GM18868 (cell line): ENCODE measurements around the gene FAM20A.

Source experiments
- ATAC-seq: cut with Tn5 transposase; IDR thresholded peaks from one replicate; pipeline ENCODE4 v1.9.1; 2021; ENCODE audit warnings: mild to moderate bottlenecking, moderate library complexity; ENCODE audit not compliant: unreplicated experiment

Gene FAM20A

DNA sequence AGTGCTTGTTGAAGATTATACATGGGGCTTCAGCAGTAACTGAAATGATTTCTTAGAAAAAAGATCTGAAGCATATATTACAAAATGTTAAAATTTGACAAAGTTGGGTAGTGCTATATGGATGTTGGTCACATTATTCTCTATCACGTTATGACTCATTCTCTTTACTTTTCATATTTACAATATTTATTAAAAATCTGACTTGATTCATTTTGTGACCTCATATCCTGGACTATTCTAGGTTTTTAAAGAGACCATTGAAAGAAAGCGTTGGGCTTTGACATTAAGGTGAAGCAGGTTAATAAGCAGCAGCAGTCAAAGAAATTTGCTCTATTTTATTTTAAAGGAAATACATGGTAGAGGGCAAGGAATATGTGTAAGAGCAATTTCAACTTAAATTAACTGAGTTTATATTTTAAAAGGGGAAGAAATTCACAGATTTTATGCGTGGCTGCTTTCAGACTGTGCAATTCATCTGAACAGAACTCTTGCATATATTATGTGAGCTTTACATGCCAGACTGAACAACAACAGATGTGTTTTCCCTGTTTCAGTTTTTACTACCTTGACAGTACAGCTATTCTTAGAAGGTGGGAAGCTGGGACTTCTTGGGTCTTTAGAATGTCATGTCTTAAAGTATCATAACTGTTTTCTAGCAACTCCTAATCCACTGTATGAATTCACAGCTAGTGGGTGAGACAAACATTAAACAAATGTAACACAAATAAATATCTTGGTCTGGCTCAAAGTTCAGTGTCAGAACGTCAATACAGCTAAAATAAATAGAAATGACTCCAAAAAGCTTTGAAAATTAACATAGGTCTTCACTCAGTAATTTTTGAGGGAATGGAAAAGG, 10.4 kb upstream of the FAM20A start:
- ATAC-seq = no peak

DNA sequence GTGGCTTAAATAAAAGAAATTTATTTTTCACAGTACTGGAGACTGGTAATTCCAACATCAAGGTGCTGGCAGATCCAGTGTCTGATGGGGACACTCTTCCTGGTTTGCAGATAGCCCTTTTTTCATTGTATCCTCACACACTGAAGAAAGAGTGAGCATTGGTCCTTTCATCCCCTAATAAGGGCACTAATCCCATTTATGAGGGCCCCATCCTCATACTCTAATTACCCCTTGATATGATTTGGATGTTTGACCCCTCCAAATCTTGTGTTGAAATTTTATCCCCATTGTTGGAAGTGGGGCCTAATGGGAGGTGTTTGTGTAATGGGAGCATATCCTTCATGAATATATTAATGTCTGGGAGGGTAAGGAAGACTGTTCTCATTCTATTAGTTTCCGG, 9.4 kb upstream of the FAM20A start:
- no peak for ATAC-seq

DNA sequence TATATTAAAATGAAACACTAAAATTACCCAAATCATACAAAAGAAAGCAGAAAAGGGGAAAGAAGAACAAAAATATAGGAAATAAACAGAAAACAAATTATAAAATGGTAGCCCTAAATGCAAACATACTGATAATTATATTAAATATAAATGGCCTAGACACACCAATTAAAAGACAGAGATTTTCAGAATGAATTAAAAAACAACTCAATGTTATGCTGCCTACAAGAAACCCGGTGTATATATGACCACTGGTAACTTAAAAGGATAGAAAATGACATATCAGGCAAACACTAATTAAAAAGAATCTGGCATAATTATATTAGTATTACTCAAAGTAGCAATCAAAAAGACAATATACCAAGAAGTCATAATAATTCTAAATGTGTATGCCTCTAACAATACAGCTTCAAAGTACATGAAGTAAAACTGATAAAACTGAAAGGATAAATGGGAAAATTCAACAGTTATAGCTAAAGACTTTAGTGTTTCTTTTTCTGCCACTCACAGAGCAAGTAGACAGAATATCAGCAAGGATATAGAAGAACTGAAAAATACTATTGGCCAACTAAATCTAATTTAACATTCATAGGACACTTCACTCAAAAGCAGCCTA, 7.5 kb upstream of the FAM20A start:
- no peak for ATAC-seq

DNA sequence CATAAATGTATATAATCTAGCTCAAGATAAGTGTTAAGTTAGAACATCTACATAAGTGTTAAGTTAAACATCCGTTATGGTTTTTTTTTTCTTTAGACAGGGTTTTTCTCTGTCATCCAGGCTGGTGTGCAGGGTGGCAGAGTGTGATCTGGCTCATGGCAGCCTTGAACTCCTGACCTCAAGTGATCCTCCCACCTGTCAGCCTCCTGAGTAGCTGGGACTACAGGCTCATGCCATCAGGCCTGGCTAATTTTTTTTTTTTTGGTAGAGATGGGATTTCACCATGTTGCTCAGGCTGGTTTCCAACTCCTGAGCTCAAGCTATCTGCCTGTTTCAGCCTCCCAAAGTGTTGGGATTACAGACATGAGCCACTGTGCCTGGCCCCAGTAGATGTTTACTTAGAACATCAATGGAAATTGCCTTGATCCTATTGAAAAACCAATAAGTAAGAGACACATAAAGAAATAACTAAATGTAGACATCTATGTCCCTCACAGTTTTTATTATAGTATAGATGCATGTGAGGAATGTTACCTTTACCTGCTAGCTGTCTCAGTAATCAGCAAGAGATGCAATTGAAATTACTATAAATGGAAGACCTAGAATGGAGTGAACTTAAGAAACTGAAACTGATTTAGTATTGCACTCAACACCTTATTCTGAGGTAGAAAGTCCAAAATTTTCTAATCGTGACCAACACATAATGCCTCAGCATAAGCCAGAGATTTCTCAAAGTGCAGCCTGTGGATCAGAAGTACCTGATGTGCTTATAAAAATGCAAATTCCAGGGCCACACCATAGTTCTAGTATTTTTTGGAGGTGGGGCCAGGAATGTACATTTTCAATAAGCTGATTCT, 5.5 kb upstream of the FAM20A start:
- ATAC-seq = no peak

DNA sequence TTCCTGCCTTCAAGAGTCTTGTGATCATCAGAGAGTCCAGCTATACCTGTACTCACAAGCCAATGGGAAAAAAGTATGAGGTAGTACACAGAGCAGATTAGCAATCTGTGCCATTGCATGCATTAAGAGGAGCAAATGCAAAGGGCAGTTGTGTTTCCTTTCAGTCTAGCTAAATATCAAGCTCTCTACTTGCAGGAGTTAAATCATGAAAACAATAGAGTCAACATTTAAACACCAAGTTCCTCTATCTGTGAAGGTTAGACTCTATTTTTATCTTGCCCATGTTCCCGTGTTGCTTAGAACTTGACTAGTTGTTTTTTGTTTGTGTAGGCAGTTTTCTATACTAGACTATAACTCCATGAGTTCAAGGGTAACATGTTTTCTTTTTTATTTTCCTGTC, 4.7 kb upstream of the FAM20A start:
- ATAC-seq = no peak

DNA sequence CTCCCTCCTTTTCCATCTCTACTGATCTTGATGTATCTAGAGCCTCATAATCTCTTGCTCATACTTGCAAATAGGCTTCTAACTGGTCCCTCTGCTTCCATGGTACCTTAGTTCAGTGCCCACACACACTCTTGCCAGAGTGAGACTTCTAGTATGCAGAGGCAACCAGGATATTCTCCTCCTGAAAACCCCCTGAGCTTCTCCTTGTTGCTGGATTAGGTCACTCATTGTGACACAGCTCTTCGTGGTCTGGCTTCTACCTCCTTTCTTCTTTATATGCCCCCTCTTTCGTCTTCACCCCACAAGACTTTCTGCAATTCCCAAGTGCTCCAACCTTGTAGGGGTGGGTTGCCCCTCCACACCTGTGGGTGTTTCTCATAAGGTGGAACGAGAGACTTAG, 2.5 kb upstream of the FAM20A start:
- no peak for ATAC-seq

DNA sequence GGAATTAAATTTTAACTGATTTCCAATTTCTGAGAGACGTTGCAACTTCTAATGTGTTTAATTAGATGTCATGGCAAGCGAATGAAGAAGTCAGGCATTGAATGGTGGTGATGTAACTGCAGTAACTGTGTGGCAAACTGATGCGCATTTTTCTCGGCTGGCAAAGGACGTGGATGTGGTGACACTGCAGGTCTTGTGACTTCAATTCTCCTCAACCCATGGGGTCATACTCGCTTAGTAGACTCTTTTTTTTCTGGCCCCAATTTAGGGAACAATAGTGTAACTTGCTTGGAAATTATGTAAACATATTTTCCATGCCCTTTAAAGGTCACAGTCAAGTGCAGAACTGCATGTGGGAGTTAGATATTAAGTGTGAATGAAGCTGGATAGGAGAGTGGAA, 1.9 kb upstream of the FAM20A start:
- ATAC-seq = no peak

DNA sequence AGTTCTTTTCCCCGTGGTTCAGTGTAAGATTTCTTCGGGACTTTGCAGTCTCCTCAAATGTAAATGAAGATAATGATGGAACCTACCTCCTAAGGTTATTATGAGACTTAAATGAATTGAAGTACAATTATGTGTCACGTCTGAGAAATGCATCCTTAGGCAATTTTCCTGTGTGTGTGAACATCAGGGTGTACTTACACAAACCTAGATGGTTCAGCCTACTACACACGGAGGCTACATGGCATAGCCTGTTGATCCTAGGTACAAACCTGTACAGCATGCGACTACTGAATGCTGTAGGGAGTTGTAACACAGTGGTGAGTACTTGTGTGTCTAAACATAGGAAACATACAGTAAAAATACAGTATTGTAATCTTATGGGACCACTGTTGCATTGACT, 1.1 kb upstream of the FAM20A start:
- no peak for ATAC-seq

DNA sequence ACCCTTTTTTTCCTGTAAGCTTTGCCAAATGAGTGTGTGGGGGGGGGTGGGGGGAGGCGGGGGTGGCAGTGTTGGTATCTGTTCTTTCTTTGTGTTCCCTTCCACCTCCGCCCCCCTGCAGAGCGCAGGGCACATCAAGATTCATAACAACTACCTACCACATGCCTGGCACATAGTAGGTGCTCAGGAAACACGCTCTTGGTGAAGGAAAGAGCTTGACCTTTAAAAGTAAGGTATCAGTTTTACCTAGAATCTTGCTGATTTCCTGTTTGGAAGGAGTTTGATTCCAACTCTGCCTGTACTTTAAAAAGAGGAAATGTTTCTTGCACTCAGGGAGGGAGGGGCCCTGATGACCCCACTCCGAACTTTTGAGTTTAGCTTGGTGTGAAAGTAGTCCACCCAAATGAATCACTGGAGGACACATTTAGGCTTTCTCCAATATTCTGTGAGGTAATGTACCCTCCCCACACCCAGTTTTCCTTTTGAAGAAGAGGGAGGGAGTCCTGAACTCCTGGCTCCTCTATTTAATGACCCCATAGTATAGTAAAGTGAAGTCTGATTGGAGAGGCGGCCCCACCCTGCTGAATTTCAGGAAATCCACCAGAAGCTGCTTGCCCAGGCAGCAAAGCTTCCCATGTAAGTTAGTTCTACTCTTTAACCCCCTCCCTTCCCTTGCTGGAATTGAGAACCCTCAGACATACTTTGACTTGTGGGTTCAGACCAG, 560 bp upstream of the FAM20A start:
- no peak for ATAC-seq

DNA sequence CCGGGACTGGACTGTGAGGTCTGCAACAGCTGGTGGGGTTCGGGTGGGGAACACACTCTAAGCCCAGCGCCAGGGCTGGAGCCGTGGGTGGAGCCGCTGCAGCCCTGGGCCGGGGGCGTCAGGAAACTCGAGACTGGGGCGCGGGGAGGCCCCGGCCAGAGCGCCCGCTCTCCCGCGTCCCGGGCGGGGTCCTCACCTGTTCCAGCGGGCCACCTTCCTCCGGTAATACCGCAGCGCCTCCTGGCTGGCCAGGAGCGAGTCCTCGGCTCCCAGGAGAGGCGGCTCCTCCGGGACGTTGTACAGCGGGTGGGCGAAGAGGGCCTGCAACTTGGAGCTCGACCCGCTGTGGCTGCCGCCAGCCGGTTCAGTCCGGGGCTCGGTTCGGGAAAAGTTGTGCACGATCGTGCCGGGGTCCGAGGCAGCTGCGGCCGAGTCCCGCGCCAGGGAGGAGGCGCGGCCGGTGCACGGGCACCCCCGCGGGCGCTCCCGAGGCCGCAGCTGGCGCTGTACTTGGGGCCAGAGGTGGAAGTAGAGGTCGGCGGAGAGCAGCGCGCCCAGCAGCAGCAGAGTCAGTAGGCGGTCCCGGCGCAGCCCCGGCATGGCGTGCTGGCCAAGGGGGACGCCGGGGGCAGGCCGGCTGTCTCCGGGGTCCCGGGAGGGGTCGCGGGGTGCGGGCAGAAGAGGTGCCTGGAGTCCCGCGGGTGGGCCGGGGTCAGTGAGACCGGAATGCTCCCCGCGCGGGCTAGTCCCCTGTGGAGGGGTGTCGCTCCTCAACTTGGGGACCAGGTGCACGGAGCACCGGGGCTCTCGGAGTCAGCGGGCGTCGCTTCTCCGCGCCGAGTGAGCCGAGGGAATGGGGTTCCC, 868 bp downstream of the FAM20A start:
- ATAC-seq = no peak

DNA sequence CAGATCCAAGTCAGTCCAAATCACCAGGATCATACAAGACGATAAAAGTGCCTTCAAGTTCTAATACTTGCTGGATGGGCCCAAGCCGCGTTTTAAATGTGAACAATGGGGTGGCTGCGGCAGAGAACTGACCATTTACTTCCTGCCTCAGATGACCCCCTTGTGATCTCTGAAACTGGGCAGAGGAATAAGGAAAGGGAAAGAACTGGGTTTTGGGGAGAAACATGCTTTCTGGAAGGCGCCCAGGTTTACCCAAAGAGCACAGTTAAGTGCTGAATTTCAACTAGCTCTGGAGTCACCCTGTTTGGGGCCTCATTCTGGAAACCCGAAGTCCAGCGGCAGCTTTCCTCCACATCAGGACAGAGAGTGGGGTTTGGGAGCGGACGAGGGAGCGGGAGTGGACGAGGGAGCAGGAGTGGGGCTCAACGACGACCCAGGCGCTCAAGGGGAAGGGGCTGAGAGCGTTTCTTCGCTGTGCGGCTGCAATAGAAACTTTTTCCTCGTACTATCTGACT, 1.6 kb downstream of the FAM20A start:
- ATAC-seq = no peak

DNA sequence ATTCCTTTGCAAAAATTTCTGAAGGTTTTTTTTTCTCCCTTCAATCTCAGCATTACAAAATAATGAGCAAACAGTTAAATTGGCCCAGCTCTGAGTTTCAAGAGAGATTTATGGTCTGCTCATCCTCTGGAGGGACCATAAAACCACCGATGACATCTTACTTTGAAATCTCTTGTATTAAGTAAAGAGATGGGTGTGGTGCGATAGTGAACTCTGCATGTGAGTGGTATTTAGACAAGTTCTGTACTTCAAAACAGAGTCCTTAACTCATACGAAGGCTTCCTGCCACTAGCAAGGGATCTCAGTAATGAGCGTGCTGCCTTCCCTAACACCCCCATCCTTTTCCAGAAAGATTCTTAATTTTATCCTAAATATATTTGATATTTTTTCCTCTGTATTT, 2.1 kb downstream of the FAM20A start:
- ATAC-seq = no peak

DNA sequence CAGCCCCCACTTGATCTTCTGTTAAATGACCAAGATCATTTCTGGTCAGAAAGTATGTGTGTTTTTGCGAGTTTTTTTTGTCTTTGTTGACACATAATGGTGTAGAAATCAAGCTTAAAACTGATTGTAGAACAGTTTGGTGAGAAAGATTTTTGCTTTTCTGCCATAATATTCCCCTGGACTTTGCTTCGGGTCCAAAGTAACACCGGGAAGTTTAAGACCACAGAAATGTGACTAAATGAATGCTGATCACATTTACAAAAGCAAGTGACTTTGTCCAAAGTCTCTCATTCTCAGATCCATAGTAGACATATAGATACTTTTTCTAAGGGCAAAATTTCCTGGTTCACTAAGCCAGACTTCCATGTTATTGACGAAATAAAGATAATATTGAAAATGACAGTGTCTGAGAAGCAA, 2.6 kb downstream of the FAM20A start:
- no peak for ATAC-seq

DNA sequence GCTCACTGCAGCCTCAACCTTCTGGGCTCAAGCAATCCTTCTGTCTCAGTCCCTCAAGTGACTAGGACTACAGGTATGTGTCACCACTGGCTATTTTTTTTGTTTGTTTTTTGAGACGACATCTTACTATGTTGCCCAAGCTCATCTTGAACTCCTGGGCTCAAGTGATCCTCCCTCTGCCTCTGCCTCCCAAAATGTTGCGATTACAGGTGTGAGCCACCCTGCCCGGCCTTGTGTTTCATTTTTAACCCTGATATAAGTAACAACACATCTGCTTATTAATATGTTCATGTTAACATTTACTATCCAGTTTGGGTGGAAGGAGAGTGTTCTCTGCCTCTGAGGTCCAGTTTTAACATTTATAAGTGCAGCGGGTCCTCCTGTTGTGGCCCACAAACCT, 3.1 kb downstream of the FAM20A start:
- ATAC-seq = no peak

DNA sequence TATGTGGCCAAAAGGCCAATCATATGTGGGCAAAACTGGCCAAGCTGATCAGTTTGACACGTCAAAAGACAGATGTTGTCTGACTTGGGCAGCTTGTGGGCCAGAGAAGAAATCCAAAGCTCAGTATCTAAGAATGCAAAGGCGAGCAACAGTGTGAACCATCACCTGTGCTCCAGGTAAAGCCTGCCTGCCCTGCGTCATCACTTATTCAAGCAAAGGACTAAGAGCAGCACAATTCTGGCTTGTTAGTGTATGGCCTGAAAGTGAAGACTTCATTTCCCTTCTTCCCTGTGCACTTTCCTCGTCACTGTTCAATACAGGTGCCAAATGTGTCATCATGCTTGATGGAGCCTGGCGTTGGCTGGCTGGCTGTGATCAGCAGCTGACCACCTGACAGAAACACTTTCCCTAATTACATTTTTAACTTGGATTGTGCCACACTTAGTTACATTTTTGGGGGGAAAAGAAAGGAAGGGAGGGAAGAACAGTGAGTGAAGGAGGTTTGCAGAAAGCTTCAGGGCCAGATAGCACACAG, 4.7 kb downstream of the FAM20A start:
- no peak for ATAC-seq

DNA sequence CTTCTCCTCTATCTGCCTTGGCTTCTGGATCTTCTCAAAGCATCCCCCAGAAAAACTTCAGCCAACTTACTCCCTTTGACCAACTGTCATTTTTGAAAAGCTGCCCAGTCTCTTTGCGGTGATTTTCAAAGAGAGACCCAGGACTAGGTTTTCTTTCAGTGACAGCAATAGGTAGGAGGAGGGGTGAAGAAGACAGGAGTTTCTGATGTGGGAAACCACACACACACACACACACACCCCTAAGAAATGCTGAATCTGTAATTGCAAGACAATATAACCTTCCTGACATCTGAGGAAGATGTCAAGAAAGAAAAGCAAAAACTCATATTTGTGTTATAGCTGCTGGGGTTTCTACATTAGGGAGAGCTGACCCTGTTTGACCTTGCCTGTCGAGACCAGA, 5.2 kb downstream of the FAM20A start:
- no peak for ATAC-seq

DNA sequence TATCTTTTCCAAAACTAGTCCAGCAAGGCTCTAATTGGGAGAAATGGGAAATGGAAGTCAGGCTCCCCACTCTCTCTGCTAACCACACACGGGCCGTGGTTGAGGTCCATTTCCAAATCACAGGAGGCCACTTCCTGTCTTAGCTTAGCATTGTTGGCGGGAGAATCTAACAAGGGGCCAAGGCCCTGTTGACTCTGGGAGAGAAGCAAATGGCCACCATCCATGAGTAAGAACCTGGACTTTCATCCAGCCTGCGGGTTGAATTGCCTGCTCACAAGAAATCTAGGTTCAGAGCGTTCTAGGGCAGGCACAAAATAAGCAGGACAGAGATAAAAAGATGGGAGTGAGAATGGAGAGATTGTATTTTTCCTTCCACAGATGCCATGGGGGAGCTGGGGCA, 5.7 kb downstream of the FAM20A start:
- ATAC-seq = no peak

DNA sequence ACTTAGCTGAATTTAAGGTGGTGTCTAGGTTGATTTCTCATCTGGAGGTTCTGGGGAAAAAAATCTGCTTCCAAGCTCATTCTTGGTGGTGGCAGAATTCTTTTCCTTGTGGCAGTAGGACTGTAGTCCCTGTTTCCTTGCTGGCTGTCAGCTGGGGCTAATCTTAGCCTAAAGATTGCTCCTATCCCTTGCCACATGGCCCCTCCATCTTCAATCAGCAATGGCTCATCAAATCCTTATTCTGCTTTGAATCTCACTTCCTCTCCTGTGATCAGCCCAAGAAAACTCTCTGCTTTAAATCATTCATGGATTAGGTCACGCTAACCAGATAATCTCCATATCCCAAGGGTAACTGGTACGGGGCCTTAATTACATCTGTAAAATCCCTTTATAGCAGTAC, 6.6 kb downstream of the FAM20A start:
- ATAC-seq = no peak
